Hepatocyte (in vitro differentiated cells): ENCODE results near the gene CARMIL1. TPM values are rescaled to one million over a fixed set of nuclear protein-coding genes. Genes with fewer than 3 reads are reported as not detected.

Experiments
- DNase-seq: peaks from one replicate; pipeline ENCODE4 v3.0.0-alpha.2; 2016; ENCODE audit warnings: low spot score
- H2AFZ ChIP-seq: fragments of 200-600 bp; sonication (generic); 2 replicates; pipeline ENCODE4 v1.6.0; 2016; ENCODE audit warnings: antibody characterized with exemption, mild to moderate bottlenecking
- H3K27ac ChIP-seq: fragments of 200-600 bp; sonication (generic); 2 replicates; pipeline ENCODE4 v1.5.1; 2016; ENCODE audit warnings: mild to moderate bottlenecking
- H3K27me3 ChIP-seq: fragments of 200-600 bp; sonication (generic); 2 replicates; pipeline ENCODE4 v1.6.1; 2016
- H3K36me3 ChIP-seq: fragments of 200-600 bp; sonication (generic); replicated peaks from 2 replicates; pipeline ENCODE4 v1.5.1; 2016; ENCODE audit warnings: low read depth; ENCODE audit not compliant: insufficient read depth
- H3K4me1 ChIP-seq: fragments of 200-600 bp; sonication (generic); 2 replicates; pipeline ENCODE4 v1.5.1; 2016; ENCODE audit warnings: mild to moderate bottlenecking, moderate library complexity; ENCODE audit not compliant: insufficient read depth
- H3K4me2 ChIP-seq: fragments of 200-600 bp; sonication (generic); 2 replicates; pipeline ENCODE4 v1.6.0; 2016
- H3K4me3 ChIP-seq: fragments of 200-600 bp; sonication (generic); 2 replicates; pipeline ENCODE4 v1.5.1; 2016; ENCODE audit warnings: mild to moderate bottlenecking
- H3K79me2 ChIP-seq: fragments of 200-600 bp; sonication (generic); 2 replicates; pipeline ENCODE4 v1.6.0; 2017; ENCODE audit warnings: mild to moderate bottlenecking
- H3K9me2 ChIP-seq: fragments of 200-600 bp; sonication (generic); replicated peaks from 2 replicates; pipeline ENCODE4 v1.6.0; 2017; ENCODE audit warnings: mild to moderate bottlenecking; ENCODE audit not compliant: insufficient read depth
- H3K9me3 ChIP-seq: fragments of 200-600 bp; sonication (generic); 2 replicates; pipeline ENCODE4 v1.5.1; 2016; ENCODE audit warnings: low read depth, mild to moderate bottlenecking
- H4K20me1 ChIP-seq: fragments of 200-600 bp; sonication (generic); 2 replicates; pipeline ENCODE4 v1.6.0; 2016; ENCODE audit warnings: mild to moderate bottlenecking; ENCODE audit not compliant: insufficient read depth, poor library complexity, severe bottlenecking
- EZH2 ChIP-seq: fragments of 200-600 bp; sonication (generic); IDR thresholded peaks from 2 replicates; pipeline ENCODE4 v1.6.1; 2016; ENCODE audit warnings: antibody characterized with exemption, mild to moderate bottlenecking, borderline replicate concordance
- EZH2phosphoT487 ChIP-seq: fragments of 200-600 bp; sonication (generic); IDR thresholded peaks from one replicate; pipeline ENCODE4 v1.6.1; 2018; ENCODE audit warnings: antibody characterized with exemption, mild to moderate bottlenecking, low read depth, moderate library complexity; ENCODE audit not compliant: unreplicated experiment, severe bottlenecking
- WGBS: methylation state at CpG from one replicate; pipeline ENCODE4 v1.1.6; 2016; ENCODE audit warnings: low lambda C conversion rate; ENCODE audit errors: missing lambda C conversion rate; 5-methylcytosine and 5-hydroxymethylcytosine counted together
- polyA plus RNA-seq: library from polyadenylated mRNA; unstranded; fragments of >200 nt; fragmentation: Nextera tagmentation; extraction: Ambion mirVana; gene quantifications from 2 replicates; pipeline ENCODE4 v1.2.1, GENCODE V29; 2016
- total RNA-seq: library from RNA; depleted of rRNA; stranded (reverse); fragments of >200 nt; gene quantifications from 2 replicates; pipeline ENCODE4 v1.2.3, GENCODE V29; 2014
- TF ChIP-seq, protein P1 (sequence below): fragments of 200-600 bp; sonication (generic); IDR thresholded peaks from 2 replicates; pipeline ENCODE4 v1.5.1; 2016; ENCODE audit warnings: antibody characterized with exemption, mild to moderate bottlenecking; ENCODE audit not compliant: poor library complexity

Gene CARMIL1
- total and polyA plus RNA-seq, 2 experiments from 2014 or later: 19.5 to 40.6 TPM

DNA sequence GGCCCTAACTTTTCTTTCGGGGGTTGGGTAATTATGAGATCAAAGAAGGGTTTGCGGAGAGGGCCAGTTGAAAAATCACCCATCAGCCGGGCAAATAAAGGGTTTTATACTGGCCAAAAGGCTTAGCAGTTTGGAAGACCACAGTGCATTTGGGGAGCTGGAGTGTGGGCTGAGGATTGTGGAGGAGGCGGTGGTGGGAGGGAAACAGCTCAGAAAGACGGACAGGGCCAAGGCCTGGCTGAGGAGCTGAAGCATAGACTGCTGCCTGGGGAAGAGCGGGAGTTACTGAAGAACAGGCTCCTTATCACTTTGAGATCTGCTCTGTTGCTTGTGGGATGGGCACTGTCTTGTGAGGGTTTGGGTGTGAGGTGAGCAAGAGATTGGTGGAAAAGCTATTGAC, 144.2 kb downstream of the CARMIL1 start:
- Histone ChIP-seq H3K27me3 (no peaks in the 10 kb centered on the region), H3K36me3 (no peaks in the 10 kb centered on the region), H3K9me3 (no peaks in the 10 kb centered on the region), H3K79me2 (peaks cover 29% of the 10 kb centered on the region), H2AFZ (no peak overlapping the region), H4K20me1 (no peaks in the 10 kb centered on the region), H3K27ac (no peak overlapping the region), H3K4me1 (peaks cover 11% of the 10 kb centered on the region), H3K4me3 (no peak overlapping the region), H3K9me2 (no peaks in the 10 kb centered on the region), H3K4me2 (no peak overlapping the region)
- TF ChIP-seq EZH2 (no peak), EZH2phosphoT487 (no peak)
- TF ChIP-seq, protein P1, sequence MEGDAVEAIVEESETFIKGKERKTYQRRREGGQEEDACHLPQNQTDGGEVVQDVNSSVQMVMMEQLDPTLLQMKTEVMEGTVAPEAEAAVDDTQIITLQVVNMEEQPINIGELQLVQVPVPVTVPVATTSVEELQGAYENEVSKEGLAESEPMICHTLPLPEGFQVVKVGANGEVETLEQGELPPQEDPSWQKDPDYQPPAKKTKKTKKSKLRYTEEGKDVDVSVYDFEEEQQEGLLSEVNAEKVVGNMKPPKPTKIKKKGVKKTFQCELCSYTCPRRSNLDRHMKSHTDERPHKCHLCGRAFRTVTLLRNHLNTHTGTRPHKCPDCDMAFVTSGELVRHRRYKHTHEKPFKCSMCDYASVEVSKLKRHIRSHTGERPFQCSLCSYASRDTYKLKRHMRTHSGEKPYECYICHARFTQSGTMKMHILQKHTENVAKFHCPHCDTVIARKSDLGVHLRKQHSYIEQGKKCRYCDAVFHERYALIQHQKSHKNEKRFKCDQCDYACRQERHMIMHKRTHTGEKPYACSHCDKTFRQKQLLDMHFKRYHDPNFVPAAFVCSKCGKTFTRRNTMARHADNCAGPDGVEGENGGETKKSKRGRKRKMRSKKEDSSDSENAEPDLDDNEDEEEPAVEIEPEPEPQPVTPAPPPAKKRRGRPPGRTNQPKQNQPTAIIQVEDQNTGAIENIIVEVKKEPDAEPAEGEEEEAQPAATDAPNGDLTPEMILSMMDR: no peak
- no peak for DNase-seq
- WGBS: 72% methylated on average over 6 of the region's 6 CpGs

GRCh38 chr6:25424303-25424702, 145.1 kb downstream of the CARMIL1 start:
- Histone ChIP-seq H3K36me3 (no peaks in the 10 kb centered on the region), H2AFZ (no peak overlapping the region), H3K79me2 (peaks cover 25% of the 10 kb centered on the region), H3K9me3 (no peaks in the 10 kb centered on the region), H3K9me2 (no peaks in the 10 kb centered on the region), H3K4me3 (no peak overlapping the region), H3K27me3 (no peaks in the 10 kb centered on the region), H4K20me1 (no peaks in the 10 kb centered on the region), H3K4me1 (peaks cover 3% of the 10 kb centered on the region), H3K27ac (no peak overlapping the region), H3K4me2 (no peak overlapping the region)
- WGBS: 91% methylated on average over 1 of the region's 1 CpG
- no peak for DNase-seq
- TF ChIP-seq, protein P1: no peak
- no peak for TF ChIP-seq EZH2
- no peak for TF ChIP-seq EZH2phosphoT487

GRCh38 chr6:25427549-25427948, 148.4 kb downstream of the CARMIL1 start:
- Histone ChIP-seq H3K4me3 (no peak overlapping the region), H3K79me2 (peaks cover 17% of the 10 kb centered on the region), H3K27ac (no peak overlapping the region), H3K36me3 (no peaks in the 10 kb centered on the region), H3K9me2 (no peaks in the 10 kb centered on the region), H3K27me3 (no peaks in the 10 kb centered on the region), H3K9me3 (no peaks in the 10 kb centered on the region), H4K20me1 (no peaks in the 10 kb centered on the region), H3K4me2 (no peak overlapping the region), H3K4me1 (no peaks in the 10 kb centered on the region), H2AFZ (no peak overlapping the region)
- WGBS: 88% methylated on average over 2 of the region's 2 CpGs
- TF ChIP-seq EZH2: no peak
- TF ChIP-seq, protein P1: no peak
- DNase-seq: no peak

DNA sequence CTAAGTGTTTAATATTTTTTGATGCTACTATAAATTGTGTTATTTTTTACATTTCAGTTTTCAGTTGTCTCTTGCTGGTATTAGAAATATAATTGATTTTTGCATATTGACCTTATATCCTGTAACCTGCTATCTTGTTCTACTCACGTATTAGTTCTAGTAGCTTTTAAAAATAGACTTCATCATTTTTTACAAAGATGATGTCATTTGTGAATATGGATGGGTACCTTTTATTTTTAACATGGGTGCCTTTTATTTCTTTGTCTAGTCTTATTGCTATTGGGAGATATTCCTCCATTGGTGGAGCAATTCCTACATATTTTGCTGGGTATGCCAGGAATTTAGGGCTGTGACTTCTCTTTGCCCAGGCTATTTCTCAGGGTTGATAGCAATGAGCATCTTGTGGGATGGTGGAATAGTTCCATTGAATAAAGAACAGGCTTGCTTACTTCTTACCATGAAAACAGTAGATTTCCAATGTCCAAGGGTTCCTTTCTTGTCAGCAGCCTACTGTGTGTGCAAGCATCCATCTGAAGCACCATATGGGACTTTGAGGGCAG, 149.7 kb downstream of the CARMIL1 start:
- no peaks in the 10 kb centered on the region for H3K27me3 ChIP-seq
- H3K9me2 ChIP-seq: no peaks in the 10 kb centered on the region
- no peak overlapping the region for H2AFZ ChIP-seq
- H3K4me1 ChIP-seq: no peaks in the 10 kb centered on the region
- WGBS: 97% methylated on average over 1 of the region's 1 CpG
- no peaks in the 10 kb centered on the region for H4K20me1 ChIP-seq
- H3K4me3 ChIP-seq: no peak overlapping the region
- H3K4me2 ChIP-seq: no peak overlapping the region
- H3K27ac ChIP-seq: no peak overlapping the region
- H3K79me2 ChIP-seq: peaks cover 19% of the 10 kb centered on the region
- DNase-seq: no peak
- no peaks in the 10 kb centered on the region for H3K9me3 ChIP-seq
- TF ChIP-seq, protein P1: no peak
- TF ChIP-seq EZH2phosphoT487: no peak
- no peak for TF ChIP-seq EZH2
- H3K36me3 ChIP-seq: no peaks in the 10 kb centered on the region
